HCT116 (cell line): ENCODE data around the gene ANKMY2. TPM values are rescaled to one million over a fixed set of nuclear protein-coding genes. Genes with fewer than 3 reads are reported as not detected.
"Not testable (repeated sequence)": the region's sequence is repeated elsewhere in the genome, so short reads cannot be mapped to it uniquely, and the experiment has no call there.

Experiments
- ATAC-seq: fragments of 200-7000 bp; cut with Tn5 transposase; 2 replicates; pipeline ENCODE4 v1.9.1; 2020; ENCODE audit warnings: mild to moderate bottlenecking, moderate library complexity
- BruUV-seq: library from RNA; stranded (reverse); fragments of 400-500 nt; replicated peaks from 2 replicates; lab custom pipeline; 2021; lab: Mats Ljungman, UMichigan
- CTCF ChIA-PET: fragments of 300-600 bp; sonication (Branson Sonifier 250); formaldehyde crosslinking; loops from one replicate; lab custom pipeline; 2021; ENCODE audit warnings: antibody characterized with exemption; lab: Charles Lee
- POLR2A ChIA-PET: fragments of 300-600, 350-600 bp; sonication (Branson Sonifier 250); formaldehyde crosslinking; loops from one replicate; lab custom pipeline; 2021; ENCODE audit warnings: antibody characterized with exemption; lab: Charles Lee
- RAD21 ChIA-PET, 2 experiments: fragments of 300-600 bp; sonication (Branson Sonifier 250); formaldehyde crosslinking; loops; one replicate each; lab custom pipeline; 2023; ENCODE audit warnings: low total read pairs in 2 of 2; ENCODE audit not compliant: uncharacterized antibody in 2 of 2, unreplicated experiment in 2 of 2, low non-redundant PET in 1 of 2; lab: Charles Lee
- DNase-seq: peaks from one replicate; pipeline ENCODE4 v3.0.0-alpha.2; 2010; ENCODE audit warnings: low read depth, low spot score
- H2AFZ ChIP-seq: fragments of 200-600 bp; shearing (Covaris generic), sonication (generic); 2 replicates; pipeline ENCODE4 v1.6.1; 2017; ENCODE audit warnings: low read depth, mixed run types, mixed read lengths, antibody characterized with exemption, low read length; ENCODE audit not compliant: poor library complexity, severe bottlenecking
- H3K27ac ChIP-seq: 2 replicates; pipeline ENCODE4 v1.5.1; 2012; ENCODE audit warnings: low read depth, low read length
- H3K27me3 ChIP-seq: fragments of 200-600 bp; sonication (generic); 2 replicates; pipeline ENCODE4 v1.6.1; 2016; ENCODE audit warnings: mixed run types, low read length, mixed read lengths; ENCODE audit not compliant: insufficient read depth
- H3K36me3 ChIP-seq, 2 experiments: fragments of 200-500 bp in 1 of 2; fragments of 200-600 bp in 1 of 2; sonication (Bioruptor generic) in 1 of 2; sonication (generic) in 1 of 2; 2 replicates each; pipeline versions ENCODE4 v1.5.1 to v1.6.1; 2014 to 2016; ENCODE audit warnings: low read length in 2 of 2, inconsistent platforms in 1 of 2, mixed read lengths in 1 of 2, mixed run types in 1 of 2; ENCODE audit not compliant: insufficient read depth in 2 of 2, control insufficient read depth in 1 of 2
- H3K4me1 ChIP-seq, 2 experiments: fragments of 200-600 bp in 1 of 2; sonication (generic) in 1 of 2; 2 replicates each; pipeline versions ENCODE4 v1.5.1 to v1.6.1; 2012 to 2017; ENCODE audit warnings: low read length in 2 of 2, inconsistent platforms in 1 of 2, mild to moderate bottlenecking in 1 of 2, mixed read lengths in 1 of 2, mixed run types in 1 of 2, moderate library complexity in 1 of 2; ENCODE audit not compliant: insufficient read depth in 2 of 2, control insufficient read depth in 1 of 2
- H3K4me2 ChIP-seq: fragments of 200-600 bp; sonication (generic); 2 replicates; pipeline ENCODE4 v1.6.1; 2017; ENCODE audit warnings: mixed run types, low read length, mixed read lengths
- H3K4me3 ChIP-seq, 2 experiments: fragments of 200-600 bp in 1 of 2; sonication (generic) in 1 of 2; replicated peaks in 1 of 2; 2 replicates each; pipeline ENCODE4 v1.5.1; 2011 to 2016; ENCODE audit warnings: low read length in 2 of 2, control low read depth in 1 of 2, low read depth in 1 of 2, mild to moderate bottlenecking in 1 of 2, mixed read lengths in 1 of 2, mixed run types in 1 of 2
- H3K79me2 ChIP-seq: fragments of 200-600 bp; sonication (generic); 2 replicates; pipeline ENCODE4 v1.6.1; 2017; ENCODE audit warnings: mild to moderate bottlenecking, mixed run types, low read length, moderate library complexity, mixed read lengths; ENCODE audit not compliant: insufficient read depth
- H3K9ac ChIP-seq: fragments of 200-600 bp; sonication (generic); 2 replicates; pipeline ENCODE4 v1.6.1; 2016; ENCODE audit warnings: low read length, mixed read lengths
- H3K9me2 ChIP-seq: fragments of 200-600 bp; sonication (generic), shearing (Covaris generic); 2 replicates; pipeline ENCODE4 v1.6.1; 2017; ENCODE audit warnings: mixed run types, mild to moderate bottlenecking, moderate library complexity; ENCODE audit not compliant: insufficient read depth
- H3K9me3 ChIP-seq, 2 experiments: fragments of 200-500 bp in 1 of 2; fragments of 200-600 bp in 1 of 2; sonication (Bioruptor generic) in 1 of 2; sonication (generic) in 1 of 2; 2 replicates each; pipeline ENCODE4 v1.6.1; 2014 to 2017; ENCODE audit warnings: low read length in 2 of 2, mixed read lengths in 2 of 2, inconsistent platforms in 1 of 2, low read depth in 1 of 2, mild to moderate bottlenecking in 1 of 2, mixed run types in 1 of 2, moderate library complexity in 1 of 2; ENCODE audit not compliant: control insufficient read depth in 1 of 2, insufficient read depth in 1 of 2
- H4K20me1 ChIP-seq: fragments of 200-600 bp; sonication (generic), shearing (Covaris generic); 2 replicates; pipeline ENCODE4 v1.6.1; 2017; ENCODE audit warnings: mixed run types, mild to moderate bottlenecking, moderate library complexity; ENCODE audit not compliant: insufficient read depth
- CBX3 ChIP-seq: IDR thresholded peaks from 2 replicates; pipeline ENCODE4 v1.6.1; 2012; ENCODE audit warnings: low read depth
- ELF1 ChIP-seq: IDR thresholded peaks from 2 replicates; pipeline ENCODE4 v1.6.1; 2012; ENCODE audit warnings: low read depth, borderline replicate concordance
- MAX ChIP-seq: IDR thresholded peaks from 2 replicates; pipeline ENCODE4 v1.6.1; 2012
- SP1 ChIP-seq: IDR thresholded peaks from 2 replicates; pipeline ENCODE4 v1.6.1; 2012; ENCODE audit warnings: low read depth
- ZFX ChIP-seq: fragments of 450-650 bp; IDR thresholded peaks from 2 replicates; pipeline ENCODE4 v1.6.1; 2017
- intact Hi-C: fragments of 100-400 bp; cut with micrococcal nuclease; formaldehyde crosslinking; loops from 2 replicates; pipeline ENCODE4 v1.10.0; 2022
- total RNA-seq: library from RNA; stranded (reverse); gene quantifications from one replicate; pipeline ENCODE4 v1.2.1, GENCODE V29; 2021; ENCODE audit not compliant: unreplicated experiment

Gene ANKMY2
- total RNA-seq, 1 experiment from 2014 or later = 24.9 TPM

- 0 out of 2 replicates have a peak, but pooled peaks have one; percentile 28 for TF ChIP-seq MAX
- TF ChIP-seq SP1 = peak; percentile 29; the same call in 1 of the 2 replicates
- TF ChIP-seq CBX3 = peak; percentile 62; the same call in 1 of the 2 replicates
- no peak for TF ChIP-seq ELF1
- no peak for TF ChIP-seq ZFX
Observed at GRCh38 chr7:16660702-16661464, 15.3 kb upstream of the ANKMY2 start (continued).

- H4K20me1 ChIP-seq, H3K9me3 ChIP-seq, DNase-seq, H3K27me3 ChIP-seq, ATAC-seq, H3K9me2 ChIP-seq, CTCF ChIA-PET, H3K27ac ChIP-seq, H2AFZ ChIP-seq, H3K9ac ChIP-seq, POLR2A ChIA-PET, intact Hi-C loops, RAD21 ChIA-PET, H3K36me3 ChIP-seq, BruUV-seq, H3K4me3 ChIP-seq: not testable (repeated sequence)
- Histone ChIP-seq H3K4me2 (peak overlapping the region; percentile 16; the same call in 1 of the 2 replicates), H3K4me1 (peaks cover 28 to 33% of the 10 kb centered on the region in 2 experiments), H3K79me2 (peaks cover 98% of the 10 kb centered on the region)
Observed at GRCh38 chr7:16659854-16660497, 14.4 kb upstream of the ANKMY2 start.
